Measurements from ENCODE around the gene PTOV1.

PTOV1 gene

DNA sequence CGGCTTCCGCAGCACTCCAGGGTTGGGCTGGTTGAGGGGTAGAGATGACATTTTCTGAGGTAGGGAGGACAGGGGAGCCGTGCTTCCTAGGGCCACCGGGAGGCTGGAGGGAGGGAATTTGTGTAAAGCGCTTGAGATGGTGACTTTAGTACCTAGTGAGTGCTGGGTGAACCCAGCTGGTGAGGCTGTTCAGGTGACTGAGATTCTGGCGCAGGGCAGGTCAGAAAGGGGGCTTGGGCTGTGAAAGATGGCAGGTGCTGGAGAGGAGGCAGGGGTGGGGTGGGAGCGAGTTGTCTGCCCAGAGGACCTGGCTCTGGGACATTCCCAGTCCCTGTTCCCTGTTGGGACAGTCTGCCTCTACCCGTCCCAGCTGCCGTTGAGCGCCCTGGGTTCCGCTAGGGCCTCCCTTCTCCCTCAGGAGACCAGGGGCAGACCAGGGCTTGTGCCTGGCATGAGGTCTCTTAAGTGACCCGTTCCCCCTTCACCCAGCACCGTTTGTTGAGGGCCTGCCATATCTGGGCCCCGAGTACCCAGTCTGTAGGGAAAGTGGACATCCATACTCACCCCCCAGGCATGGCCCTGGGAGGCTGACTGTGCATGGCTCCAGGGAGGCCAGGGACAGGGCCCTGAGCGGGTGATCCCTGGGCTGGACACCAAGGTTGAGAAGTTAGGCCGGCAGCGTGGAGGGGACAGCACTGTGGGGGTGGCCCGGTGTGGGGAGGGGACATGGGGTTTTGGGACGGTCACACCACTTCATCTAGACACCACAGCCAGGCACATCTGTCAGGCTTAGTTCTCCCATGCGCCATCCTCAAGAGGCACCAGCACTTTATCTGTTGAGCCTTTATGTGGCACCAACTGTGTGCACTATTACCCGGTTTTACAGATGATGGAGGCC lies 5.0 kb downstream of the PTOV1 start:
- TF ChIP-seq, protein P1, sequence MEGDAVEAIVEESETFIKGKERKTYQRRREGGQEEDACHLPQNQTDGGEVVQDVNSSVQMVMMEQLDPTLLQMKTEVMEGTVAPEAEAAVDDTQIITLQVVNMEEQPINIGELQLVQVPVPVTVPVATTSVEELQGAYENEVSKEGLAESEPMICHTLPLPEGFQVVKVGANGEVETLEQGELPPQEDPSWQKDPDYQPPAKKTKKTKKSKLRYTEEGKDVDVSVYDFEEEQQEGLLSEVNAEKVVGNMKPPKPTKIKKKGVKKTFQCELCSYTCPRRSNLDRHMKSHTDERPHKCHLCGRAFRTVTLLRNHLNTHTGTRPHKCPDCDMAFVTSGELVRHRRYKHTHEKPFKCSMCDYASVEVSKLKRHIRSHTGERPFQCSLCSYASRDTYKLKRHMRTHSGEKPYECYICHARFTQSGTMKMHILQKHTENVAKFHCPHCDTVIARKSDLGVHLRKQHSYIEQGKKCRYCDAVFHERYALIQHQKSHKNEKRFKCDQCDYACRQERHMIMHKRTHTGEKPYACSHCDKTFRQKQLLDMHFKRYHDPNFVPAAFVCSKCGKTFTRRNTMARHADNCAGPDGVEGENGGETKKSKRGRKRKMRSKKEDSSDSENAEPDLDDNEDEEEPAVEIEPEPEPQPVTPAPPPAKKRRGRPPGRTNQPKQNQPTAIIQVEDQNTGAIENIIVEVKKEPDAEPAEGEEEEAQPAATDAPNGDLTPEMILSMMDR (conservative IDR thresholded peaks at IDR 0.05; ENCODE audit: low read length): no peak
- no peak for DNase-seq (ENCODE audit: low read depth)
- H3K4me3 ChIP-seq (ENCODE audit: low read length): no peak overlapping the region

DNA sequence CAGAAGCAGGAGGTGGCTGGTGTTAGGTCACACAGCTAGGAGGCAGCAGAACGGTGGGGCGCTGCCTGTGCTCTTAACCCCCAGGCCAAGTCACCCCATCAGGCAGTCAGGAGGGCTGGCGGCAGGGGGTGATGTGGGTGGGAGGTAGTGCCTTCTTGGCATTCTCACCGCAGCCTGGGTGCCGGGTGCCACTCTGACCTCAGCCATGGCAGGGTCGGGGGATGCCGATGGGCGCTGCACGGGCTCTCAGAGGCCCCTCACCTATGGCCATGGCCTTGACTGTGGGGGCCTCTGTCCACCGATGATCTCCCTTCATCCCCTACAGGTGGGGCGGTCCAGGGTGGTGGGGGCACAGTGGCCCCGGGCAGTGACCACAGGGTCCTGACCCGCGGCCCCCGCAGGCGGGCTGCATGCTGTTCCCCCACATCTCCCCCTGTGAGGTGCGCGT lies 5.6 kb downstream of the PTOV1 start:
- no peak overlapping the region for H3K4me3 ChIP-seq (ENCODE audit: low read length)
- DNase-seq (ENCODE audit: low read depth): no peak
- TF ChIP-seq, protein P1 (conservative IDR thresholded peaks at IDR 0.05; ENCODE audit: low read length): no peak

DNA sequence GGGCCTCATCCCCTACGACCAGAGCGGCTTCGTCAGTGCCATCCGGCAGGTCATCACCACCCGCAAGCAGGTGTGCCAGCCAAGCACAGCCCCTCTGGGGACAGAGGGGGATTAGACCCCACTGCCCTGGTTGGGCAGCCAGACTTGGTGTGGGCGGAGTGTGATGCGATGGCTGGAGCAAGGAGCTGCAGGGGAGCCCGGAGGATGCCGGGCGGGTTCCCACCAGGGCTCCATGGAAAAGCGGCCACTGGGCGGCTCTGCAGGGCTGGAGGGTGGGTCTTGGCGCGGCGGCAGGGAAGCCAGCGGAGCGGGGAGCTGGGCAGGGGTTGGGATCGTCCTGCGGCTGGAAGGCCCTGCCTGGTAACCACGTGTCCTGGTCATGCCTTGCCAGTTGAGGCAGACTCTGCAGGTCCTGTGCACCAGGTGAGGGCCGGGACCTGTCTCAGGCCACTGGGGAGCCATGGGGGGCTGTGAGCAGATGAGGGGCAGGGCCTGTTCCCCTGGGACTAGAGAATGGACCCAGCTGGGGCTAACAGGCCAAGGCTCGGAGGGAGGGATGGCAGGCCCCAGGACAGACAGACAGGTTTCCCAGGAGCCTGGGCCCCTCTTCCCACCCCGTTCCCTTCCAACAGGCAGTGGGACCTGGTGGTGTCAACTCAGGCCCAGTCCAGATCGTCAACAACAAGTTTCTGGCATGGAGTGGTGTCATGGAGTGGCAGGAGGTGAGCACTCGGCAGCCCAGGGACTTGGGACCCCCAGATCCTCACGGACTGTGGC lies 6.3 kb downstream of the PTOV1 start:
- no peak for DNase-seq (ENCODE audit: low read depth)
- H3K4me3 ChIP-seq (ENCODE audit: low read length): no peak overlapping the region
- TF ChIP-seq, protein P1 (conservative IDR thresholded peaks at IDR 0.05; ENCODE audit: low read length): no peak

DNA sequence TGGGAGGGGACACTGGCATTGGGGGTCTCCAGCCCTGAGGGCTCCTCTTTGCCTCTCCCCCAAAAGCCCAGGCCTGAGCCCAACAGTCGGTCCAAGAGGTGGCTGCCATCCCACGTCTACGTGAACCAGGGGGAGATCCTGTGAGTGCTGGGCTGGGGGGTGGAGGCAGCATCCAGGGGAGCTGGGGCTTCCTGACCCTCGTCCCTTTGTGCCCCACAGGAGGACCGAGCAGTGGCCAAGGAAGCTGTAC lies 6.8 kb downstream of the PTOV1 start:
- TF ChIP-seq, protein P1 (conservative IDR thresholded peaks at IDR 0.05; ENCODE audit: low read length): no peak
- H3K4me3 ChIP-seq (ENCODE audit: low read length): no peak overlapping the region
- no peak for DNase-seq (ENCODE audit: low read depth)

DNA sequence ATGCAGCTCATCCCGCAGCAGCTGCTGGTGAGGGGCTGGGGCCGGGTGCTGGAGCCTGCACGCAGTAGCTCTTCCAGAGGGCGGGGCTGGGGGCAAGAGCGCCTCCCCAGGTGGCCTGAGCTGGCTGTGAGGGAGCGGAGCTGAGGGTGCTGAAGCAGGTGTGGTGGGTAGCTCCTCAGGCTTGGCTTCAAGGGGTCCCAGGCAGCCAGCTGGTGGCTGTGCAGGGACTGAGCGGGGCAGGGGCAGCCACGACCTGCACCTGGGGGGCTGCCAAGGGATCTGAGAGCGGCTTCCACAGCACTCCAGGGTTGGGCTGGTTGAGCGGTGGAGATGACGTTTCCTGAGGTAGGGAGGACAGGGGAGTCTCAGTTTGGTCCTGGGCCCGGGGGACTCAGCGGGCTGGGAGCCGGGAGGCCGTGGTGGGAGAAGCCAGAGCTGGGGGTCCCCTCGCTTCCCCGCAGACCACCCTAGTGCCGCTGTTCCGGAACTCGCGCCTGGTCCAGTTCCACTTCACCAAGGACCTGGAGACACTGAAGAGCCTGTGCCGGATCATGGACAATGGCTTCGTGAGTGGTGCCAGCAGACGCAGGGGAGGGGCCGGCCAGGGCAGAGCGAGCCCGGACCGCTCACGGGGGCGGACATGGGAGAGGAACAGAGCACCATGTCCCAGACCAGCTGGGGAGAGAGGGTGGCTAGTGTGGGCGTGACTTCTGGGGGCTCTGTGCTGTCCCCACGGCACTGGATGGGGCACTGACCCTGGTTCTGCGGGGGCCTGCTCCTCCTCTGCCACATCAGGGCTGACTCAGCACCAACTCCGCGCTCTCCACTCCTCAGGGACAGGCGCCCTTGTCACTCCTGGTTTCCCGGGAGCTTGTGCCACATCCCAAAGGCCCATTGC lies 7.4 kb downstream of the PTOV1 start:
- DNase-seq (ENCODE audit: low read depth): no peak
- TF ChIP-seq, protein P1 (conservative IDR thresholded peaks at IDR 0.05; ENCODE audit: low read length): no peak

DNA sequence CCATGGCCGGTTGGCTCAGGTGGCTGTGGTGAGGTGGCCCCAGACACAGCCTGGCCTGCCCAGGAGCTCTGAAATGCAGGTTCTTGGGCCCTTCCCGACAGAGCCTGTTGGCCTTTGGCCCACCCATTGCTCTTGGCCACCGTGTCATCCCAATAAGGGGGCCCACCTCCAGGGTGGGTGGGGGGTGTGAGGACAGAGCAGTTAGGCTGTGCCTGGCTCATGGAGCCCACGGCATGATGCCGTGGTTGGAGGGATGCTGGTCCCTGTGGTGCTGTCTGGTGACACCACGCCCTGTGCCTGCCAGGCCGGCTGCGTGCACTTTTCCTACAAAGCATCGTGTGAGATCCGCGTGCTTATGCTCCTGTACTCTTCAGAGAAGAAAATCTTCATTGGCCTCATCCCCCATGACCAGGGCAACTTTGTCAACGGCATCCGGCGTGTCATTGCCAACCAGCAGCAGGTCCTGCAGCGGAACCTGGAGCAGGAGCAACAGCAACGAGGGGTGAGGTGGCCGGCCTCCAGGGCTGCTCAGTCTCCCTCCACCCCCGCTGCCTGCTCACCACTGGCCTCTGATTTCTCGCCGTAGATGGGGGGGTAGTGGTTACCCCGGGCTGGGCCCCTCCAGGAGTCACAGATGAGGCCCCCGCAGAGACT lies 8.8 kb downstream of the PTOV1 start:
- no peak for DNase-seq (ENCODE audit: low read depth)
- TF ChIP-seq, protein P1 (conservative IDR thresholded peaks at IDR 0.05; ENCODE audit: low read length): no peak
- no peak overlapping the region for H3K4me3 ChIP-seq (ENCODE audit: low read length)

More for the DNA sequence above, 7.4 kb downstream of the PTOV1 start:
- no peak overlapping the region for H3K4me3 ChIP-seq (ENCODE audit: low read length)
